RWPE1 (cell line): ENCODE data around the gene FAM107B.

Source experiments
- CTCF ChIA-PET: fragments of 350-600 bp; sonication (Branson Sonifier 250); formaldehyde crosslinking; extraction: SDS; loops from one replicate; lab custom pipeline; 2021; lab: Yijun Ruan, JAX
- POLR2A ChIA-PET: fragments of 400-600 bp; formaldehyde crosslinking; extraction: SDS; loops from one replicate; lab custom pipeline; 2020; ENCODE audit warnings: antibody characterized with exemption; ENCODE audit not compliant: low non-redundant PET; lab: Yijun Ruan, JAX
- DNase-seq: peaks from one replicate; pipeline ENCODE4 v3.0.0; 2012; ENCODE audit warnings: low spot score
- H3K27ac ChIP-seq: fragments of 450-650 bp; 2 replicates; pipeline ENCODE4 v1.5.1; 2017
- TF ChIP-seq, protein P1 (sequence below): fragments of 450-650 bp; conservative IDR thresholded peaks from 2 replicates; pipeline ENCODE4 v1.5.1; 2017; ENCODE audit warnings: low read depth, mild to moderate bottlenecking

The FAM107B gene

DNA sequence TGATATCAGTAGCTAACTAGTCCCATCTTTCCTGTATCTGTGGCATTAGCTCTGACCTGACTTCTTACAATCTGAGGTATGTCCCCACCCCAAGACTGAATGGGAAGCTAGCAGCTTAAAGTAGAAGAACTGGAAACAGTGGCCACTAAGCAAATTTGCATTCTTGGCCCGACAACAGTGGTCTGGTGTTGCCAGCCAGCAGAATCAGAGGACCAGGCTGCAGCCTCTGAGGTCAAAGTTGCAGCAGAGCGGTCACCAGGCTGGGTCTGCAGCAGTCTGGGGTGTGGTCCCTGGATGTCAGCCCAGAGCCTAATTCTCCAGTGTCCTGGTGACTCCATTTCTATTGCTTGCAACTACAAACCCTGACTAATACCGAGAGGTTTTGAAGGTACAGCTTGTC is 26.3 kb downstream of the FAM107B start:
- TF ChIP-seq, protein P1, sequence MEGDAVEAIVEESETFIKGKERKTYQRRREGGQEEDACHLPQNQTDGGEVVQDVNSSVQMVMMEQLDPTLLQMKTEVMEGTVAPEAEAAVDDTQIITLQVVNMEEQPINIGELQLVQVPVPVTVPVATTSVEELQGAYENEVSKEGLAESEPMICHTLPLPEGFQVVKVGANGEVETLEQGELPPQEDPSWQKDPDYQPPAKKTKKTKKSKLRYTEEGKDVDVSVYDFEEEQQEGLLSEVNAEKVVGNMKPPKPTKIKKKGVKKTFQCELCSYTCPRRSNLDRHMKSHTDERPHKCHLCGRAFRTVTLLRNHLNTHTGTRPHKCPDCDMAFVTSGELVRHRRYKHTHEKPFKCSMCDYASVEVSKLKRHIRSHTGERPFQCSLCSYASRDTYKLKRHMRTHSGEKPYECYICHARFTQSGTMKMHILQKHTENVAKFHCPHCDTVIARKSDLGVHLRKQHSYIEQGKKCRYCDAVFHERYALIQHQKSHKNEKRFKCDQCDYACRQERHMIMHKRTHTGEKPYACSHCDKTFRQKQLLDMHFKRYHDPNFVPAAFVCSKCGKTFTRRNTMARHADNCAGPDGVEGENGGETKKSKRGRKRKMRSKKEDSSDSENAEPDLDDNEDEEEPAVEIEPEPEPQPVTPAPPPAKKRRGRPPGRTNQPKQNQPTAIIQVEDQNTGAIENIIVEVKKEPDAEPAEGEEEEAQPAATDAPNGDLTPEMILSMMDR: no peak
- DNase-seq: no peak
- ChIA-PET POLR2A (no interaction called here), CTCF (no interaction called here)
- no peak overlapping the region for H3K27ac ChIP-seq

DNA sequence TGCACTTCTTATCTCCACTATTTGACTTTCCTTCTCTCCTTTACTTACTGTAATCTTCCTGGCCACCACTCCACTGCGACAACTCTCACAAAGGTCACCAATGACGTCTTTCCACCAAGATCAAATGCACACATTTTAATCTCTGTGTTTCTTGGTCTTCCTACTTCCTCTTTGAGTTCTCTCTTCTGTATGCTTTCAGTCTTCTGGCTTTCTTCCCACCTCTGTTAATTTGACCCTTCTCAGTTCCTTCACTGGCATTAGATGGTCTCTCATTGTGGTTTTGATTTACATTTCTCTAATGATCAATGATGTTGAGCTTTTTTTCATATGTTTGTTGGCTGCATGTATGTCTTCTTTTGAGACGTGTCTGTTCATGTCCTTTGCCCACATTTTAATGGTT is 31.9 kb downstream of the FAM107B start:
- TF ChIP-seq, protein P1: no peak
- no peak for DNase-seq
- POLR2A ChIA-PET: no interaction called here
- no peak overlapping the region for H3K27ac ChIP-seq
- CTCF ChIA-PET: interaction anchor here (0.7 kb wide), 1 partner anchor 44 kb away, joined by 3 read pairs; no protein-coding TSS in a partner anchor

- ChIA-PET POLR2A (no interaction called here), CTCF (no interaction called here)
- DNase-seq: no peak
- TF ChIP-seq, protein P1: no peak
- no peak overlapping the region for H3K27ac ChIP-seq
Measured at GRCh38 chr10:14742382-14742781, 32.3 kb downstream of the FAM107B start.

- POLR2A ChIA-PET: no interaction called here
- no peak for DNase-seq
- TF ChIP-seq, protein P1: no peak
- no peak overlapping the region for H3K27ac ChIP-seq
- CTCF ChIA-PET: interaction anchor here (0.6 kb wide), 1 partner anchor 145 kb away, joined by 3 read pairs; no protein-coding TSS in a partner anchor
Measured at GRCh38 chr10:14740684-14741247, 33.9 kb downstream of the FAM107B start.

DNA sequence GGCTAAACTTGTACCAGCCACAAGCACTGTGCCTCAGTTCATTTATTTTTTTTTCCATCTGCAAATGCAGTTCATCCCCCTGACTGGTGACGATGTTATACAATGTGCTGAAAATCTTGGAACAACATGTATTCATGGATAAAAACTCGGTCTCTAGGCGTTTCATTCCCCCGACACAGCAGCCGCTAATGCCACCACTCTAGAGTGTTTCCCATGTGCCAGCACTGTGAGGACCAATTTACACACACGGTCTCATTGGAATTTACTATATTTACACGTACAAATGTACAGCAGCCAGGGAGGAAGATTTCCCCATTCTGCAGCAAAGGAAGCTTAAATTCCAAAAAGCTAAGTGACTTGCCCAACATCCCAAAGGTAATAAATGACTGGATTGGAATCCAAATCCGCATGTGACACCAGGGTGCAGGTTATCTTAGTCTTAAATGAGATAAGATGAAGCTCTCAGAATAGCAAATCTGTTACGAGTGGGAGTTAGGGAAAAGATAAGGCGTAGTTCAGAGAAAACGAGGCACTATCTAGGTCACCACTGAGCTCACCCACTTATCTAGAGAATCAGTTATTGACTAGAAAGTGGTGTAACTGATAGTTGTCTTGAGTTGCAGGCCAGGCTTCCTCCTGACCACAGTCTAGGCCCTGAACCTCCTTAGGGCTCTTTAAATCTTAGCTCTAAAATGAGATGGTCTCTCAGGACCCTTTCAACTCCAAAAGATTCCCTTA is 36.7 kb downstream of the FAM107B start:
- ChIA-PET POLR2A (no interaction called here), CTCF (interaction anchor here (0.7 kb wide), 1 partner anchor 50 kb away, joined by 4 read pairs; no protein-coding TSS in a partner anchor)
- H3K27ac ChIP-seq: no peak overlapping the region
- TF ChIP-seq, protein P1: no peak
- DNase-seq: no peak

- POLR2A ChIA-PET: no interaction called here
- TF ChIP-seq, protein P1: no peak
- CTCF ChIA-PET: no interaction called here
- no peak for DNase-seq
- H3K27ac ChIP-seq: no peak overlapping the region
Measured at GRCh38 chr10:14736600-14737081, 38.1 kb downstream of the FAM107B start.
